HG02678 (cell line): ENCODE data around the gene TRMT112.

ENCODE experiments used
- ATAC-seq: cut with Tn5 transposase; IDR thresholded peaks from one replicate; pipeline ENCODE4 v1.9.1; 2021; ENCODE audit warnings: mild to moderate bottlenecking, moderate library complexity; ENCODE audit not compliant: unreplicated experiment

TRMT112 gene

GRCh38 chr11:64296830-64297698 is 20.3 kb downstream of the TRMT112 start:
- ATAC-seq = no peak

GRCh38 chr11:64296236-64296635 is 21.1 kb downstream of the TRMT112 start:
- ATAC-seq = no peak

GRCh38 chr11:64295760-64296159 is 21.6 kb downstream of the TRMT112 start:
- no peak for ATAC-seq

GRCh38 chr11:64294774-64295173 is 22.6 kb downstream of the TRMT112 start:
- no peak for ATAC-seq

- no peak for ATAC-seq
Measured at GRCh38 chr11:64292460-64293254, 24.7 kb downstream of the TRMT112 start.

GRCh38 chr11:64291752-64292459 is 25.5 kb downstream of the TRMT112 start:
- no peak for ATAC-seq

GRCh38 chr11:64291262-64291751 is 26.1 kb downstream of the TRMT112 start, which contains the start of gene KCNK4:
KCNK4 (plus strand) TSS chr11:64291302; CDS start chr11:64293019, 1,717 bp downstream.
- ATAC-seq = no peak

- ATAC-seq = no peak
Measured at GRCh38 chr11:64290352-64291261, 26.8 kb downstream of the TRMT112 start.

- no peak for ATAC-seq
Measured at GRCh38 chr11:64289002-64289564, 28.3 kb downstream of the TRMT112 start.

GRCh38 chr11:64288353-64288750 is 29.0 kb downstream of the TRMT112 start:
- ATAC-seq = no peak

GRCh38 chr11:64287676-64288352 is 29.5 kb downstream of the TRMT112 start:
- no peak for ATAC-seq

- ATAC-seq = no peak
Measured at GRCh38 chr11:64286801-64287159, 30.6 kb downstream of the TRMT112 start.

GRCh38 chr11:64285885-64286800 is 31.2 kb downstream of the TRMT112 start:
- no peak for ATAC-seq

GRCh38 chr11:64284962-64285884 is 32.1 kb downstream of the TRMT112 start, which contains the start of gene GPR137:
GPR137 (plus strand) TSS chr11:64285848; CDS start chr11:64286525, 677 bp downstream.
- peak; percentile 64 for ATAC-seq

- peak; percentile 69 for ATAC-seq
Measured at GRCh38 chr11:64284048-64284961, 33.1 kb downstream of the TRMT112 start, which contains the start of gene BAD. BAD (minus strand) TSS chr11:64284665; CDS start chr11:64284368, 297 bp downstream.

- no peak for ATAC-seq
Measured at GRCh38 chr11:64283092-64283491, 34.3 kb downstream of the TRMT112 start.
